Tibial nerve (tissue), 4 donors: ENCODE data around the gene RPL27. TPM values are rescaled to one million over a fixed set of nuclear protein-coding genes. Genes with fewer than 3 reads are reported as not detected.
"Not testable (repeated sequence)": the region's sequence is repeated elsewhere in the genome, so short reads cannot be mapped to it uniquely, and the experiment has no call there.

Experiments used
- DNase-seq, 2 donors: peaks; one replicate each; pipeline ENCODE4 v3.0.0-alpha.2; 2019; ENCODE audit warnings: low spot score in 2 of 2
- H3K27ac ChIP-seq, 4 donors: fragments of 200-600 bp; sonication (generic) in 3 of 4; one replicate each; pipeline ENCODE4 v1.5.1; 2017 to 2019; ENCODE audit warnings: mild to moderate bottlenecking in 1 of 4
- H3K27me3 ChIP-seq, 2 donors: fragments of 200-600 bp; sonication (generic) in 1 of 2; one replicate each; pipeline versions ENCODE4 v1.5.1 to v1.6.0; 2017 to 2019
- H3K36me3 ChIP-seq, 3 donors: fragments of 200-600 bp; sonication (generic); one replicate each; pipeline ENCODE4 v1.5.1; 2018 to 2019
- H3K4me1 ChIP-seq, 4 donors: fragments of 200-600 bp; sonication (generic) in 3 of 4; one replicate each; pipeline ENCODE4 v1.5.1; 2017 to 2019
- H3K4me3 ChIP-seq, 4 donors: fragments of 200-600 bp; sonication (generic) in 3 of 4; one replicate each; pipeline ENCODE4 v1.5.1; 2017 to 2019; ENCODE audit warnings: mild to moderate bottlenecking in 1 of 4, moderate library complexity in 1 of 4
- H3K9me3 ChIP-seq, 4 donors: fragments of 200-600 bp; sonication (generic) in 3 of 4; one replicate each; pipeline ENCODE4 v1.5.1; 2017 to 2019
- CTCF ChIP-seq, 5 experiments: fragments of 200-600 bp in 3 of 5; fragments of 450-650 bp in 2 of 5; sonication (generic) in 3 of 5; IDR thresholded peaks; one replicate each; pipeline ENCODE4 v1.5.1; 2016 to 2019; ENCODE audit warnings: antibody characterized with exemption in 5 of 5, mild to moderate bottlenecking in 3 of 5, moderate library complexity in 2 of 5
- EP300 ChIP-seq, 2 donors: sonication (generic); formaldehyde crosslinking; IDR thresholded peaks; one replicate each; pipeline ENCODE4 v1.6.1; 2017; ENCODE audit warnings: antibody characterized with exemption in 2 of 2, mild to moderate bottlenecking in 1 of 2
- POLR2A ChIP-seq, 2 donors: fragments of 450-650 bp; IDR thresholded peaks; one replicate each; pipeline ENCODE4 v1.6.1; 2017; ENCODE audit warnings: antibody characterized with exemption in 2 of 2, mild to moderate bottlenecking in 2 of 2, moderate library complexity in 2 of 2
- WGBS, 2 donors: methylation state at CpG; one replicate each; pipeline ENCODE4 v1.1.5; 2018; 5-methylcytosine and 5-hydroxymethylcytosine counted together
- total RNA-seq, 4 donors: library from RNA; depleted of rRNA; stranded (reverse); fragments of >200 nt; gene quantifications; one replicate each; pipeline ENCODE4 v1.1.0, GENCODE V29; 2016

Gene RPL27
- total RNA-seq, 4 donors from 2014 or later: 500 to 1,072 (median 818) TPM

- H3K4me3 ChIP-seq: no peak overlapping the region
- WGBS, 2 donors: 0 to 53% methylated on average over 1 of the region's 1 CpG
- no peaks in the 10 kb centered on the region for H3K27me3 ChIP-seq
- DNase-seq: no peak
- peak overlapping the region in 1 of 4 donors; percentile 24 for H3K27ac ChIP-seq
- peaks cover 0 to 19% (median 14%) of the 10 kb centered on the region in 4 donors for H3K4me1 ChIP-seq
- TF ChIP-seq POLR2A (IDR thresholded peaks at IDR 0.05) (no peak), EP300 (IDR thresholded peaks at IDR 0.05) (no peak), CTCF (IDR thresholded peaks at IDR 0.05) (no peak)
- H3K9me3 ChIP-seq: no peaks in the 10 kb centered on the region
- H3K36me3 ChIP-seq: peaks cover 5 to 44% (median 20%) of the 10 kb centered on the region in 3 donors
Observed at GRCh38 chr17:42985225-42985624, 13.0 kb upstream of the RPL27 start.

- DNase-seq: no peak
- Histone ChIP-seq H3K27ac (no peak overlapping the region), H3K36me3 (peaks cover 7 to 81% (median 33%) of the 10 kb centered on the region in 3 donors)
Observed at GRCh38 chr17:42989141-42989540, 9.1 kb upstream of the RPL27 start.

GRCh38 chr17:42989726-42990652, 8.2 kb upstream of the RPL27 start:
- H3K4me3 ChIP-seq: no peak overlapping the region
- no peaks in the 10 kb centered on the region for H3K27me3 ChIP-seq
- H3K36me3 ChIP-seq: peaks cover 7 to 84% (median 33%) of the 10 kb centered on the region in 3 donors
- WGBS, 2 donors: 85 to 88% methylated on average over 6 of the region's 6 CpGs
- H3K9me3 ChIP-seq: no peaks in the 10 kb centered on the region
- DNase-seq: no peak
- peaks cover 0 to 3% (median 0%) of the 10 kb centered on the region in 4 donors for H3K4me1 ChIP-seq
- no peak overlapping the region for H3K27ac ChIP-seq
- no peak for TF ChIP-seq EP300 (IDR thresholded peaks at IDR 0.05)
- TF ChIP-seq POLR2A (IDR thresholded peaks at IDR 0.05): no peak
- TF ChIP-seq CTCF (IDR thresholded peaks at IDR 0.05): no peak

More at GRCh38 chr17:42989141-42989540, 9.1 kb upstream of the RPL27 start:
- TF ChIP-seq POLR2A (IDR thresholded peaks at IDR 0.05): no peak
- no peak for TF ChIP-seq EP300 (IDR thresholded peaks at IDR 0.05)
- no peak for TF ChIP-seq CTCF (IDR thresholded peaks at IDR 0.05)
- H3K9me3 ChIP-seq: no peaks in the 10 kb centered on the region
- peaks cover 0 to 3% (median 0%) of the 10 kb centered on the region in 4 donors for H3K4me1 ChIP-seq
- H3K4me3 ChIP-seq: no peak overlapping the region
- 96% methylated on average over 5 of the region's 5 CpGs for WGBS, 2 donors
- H3K27me3 ChIP-seq: no peaks in the 10 kb centered on the region

GRCh38 chr17:42991471-42991870, 6.7 kb upstream of the RPL27 start:
- Histone ChIP-seq H3K4me1 (peaks cover 0 to 3% (median 0%) of the 10 kb centered on the region in 4 donors), H3K36me3 (peaks cover 7 to 78% (median 33%) of the 10 kb centered on the region in 3 donors), H3K4me3 (no peak overlapping the region), H3K27ac (no peak overlapping the region), H3K9me3 (no peaks in the 10 kb centered on the region), H3K27me3 (no peaks in the 10 kb centered on the region)
- 98 to 99% methylated on average over 6 of the region's 6 CpGs for WGBS, 2 donors
- TF ChIP-seq POLR2A (IDR thresholded peaks at IDR 0.05) (no peak), CTCF (IDR thresholded peaks at IDR 0.05) (no peak), EP300 (IDR thresholded peaks at IDR 0.05) (no peak)
- no peak for DNase-seq

GRCh38 chr17:42992872-42993271, 5.3 kb upstream of the RPL27 start:
- 83 to 85% methylated on average over 5 of the region's 5 CpGs for WGBS, 2 donors
- no peaks in the 10 kb centered on the region for H3K27me3 ChIP-seq
- H3K36me3 ChIP-seq: peaks cover 7 to 65% (median 25%) of the 10 kb centered on the region in 3 donors
- no peak overlapping the region for H3K4me3 ChIP-seq
- no peaks in the 10 kb centered on the region for H3K9me3 ChIP-seq
- TF ChIP-seq EP300 (IDR thresholded peaks at IDR 0.05) (no peak), POLR2A (IDR thresholded peaks at IDR 0.05) (no peak), CTCF (IDR thresholded peaks at IDR 0.05) (no peak)
- peaks cover 0 to 8% (median 3%) of the 10 kb centered on the region in 4 donors for H3K4me1 ChIP-seq
- H3K27ac ChIP-seq: no peak overlapping the region
- no peak for DNase-seq

GRCh38 chr17:42993913-42994312, 4.3 kb upstream of the RPL27 start:
- not testable (repeated sequence) for H3K9me3 ChIP-seq, H3K27ac ChIP-seq, H3K4me1 ChIP-seq, H3K4me3 ChIP-seq, DNase-seq, H3K27me3 ChIP-seq
- WGBS, 2 donors: 79 to 85% methylated on average over 10 of the region's 10 CpGs
- H3K36me3 ChIP-seq: peaks cover 7 to 55% (median 19%) of the 10 kb centered on the region in 3 donors
